Measurements from ENCODE around the gene TMEM200A. TPM values are rescaled to one million over a fixed set of nuclear protein-coding genes. Genes with fewer than 3 reads are reported as not detected.
"Not testable (repeated sequence)": the region's sequence is repeated elsewhere in the genome, so short reads cannot be mapped to it uniquely, and the experiment has no call there.

Gene TMEM200A
- total RNA-seq, result not detected
- long read RNA-seq, result 0 reads

GRCh38 chr6:130365166-130366106 is at the start of gene TMEM200A:
TSS of gene TMEM200A (plus strand) at chr6:130366017. CDS start at chr6:130440423, 74,406 bp downstream.
- ATAC-seq, result no peak
- intact Hi-C loops (cut with DNase I), result no loop called here
- DNase-seq (ENCODE audit: missing footprints), result peak; percentile 74

- ATAC-seq (no peak), DNase-seq (ENCODE audit: missing footprints) (no peak)
- intact Hi-C loops (cut with DNase I), result loop anchor here (5.0 to 10.0 kb wide), 2 partner anchors 374 to 551 kb away; no protein-coding TSS in a partner anchor
Observed at GRCh38 chr6:130320908-130321307, 44.9 kb upstream of the TMEM200A start.

GRCh38 chr6:130322673-130323268 is 43.0 kb upstream of the TMEM200A start:
- DNase-seq (ENCODE audit: missing footprints), result no peak
- no peak for ATAC-seq
- intact Hi-C loops (cut with DNase I), result loop anchor here (5.0 to 10.0 kb wide), 2 partner anchors 372 to 550 kb away; no protein-coding TSS in a partner anchor

- DNase-seq (ENCODE audit: missing footprints) (no peak), ATAC-seq (no peak)
- intact Hi-C loops (cut with DNase I), result loop anchor here (5.0 to 10.0 kb wide), 2 partner anchors 370 to 548 kb away; no protein-coding TSS in a partner anchor
Observed at GRCh38 chr6:130324657-130325056, 41.2 kb upstream of the TMEM200A start.

- ATAC-seq (no peak), DNase-seq (ENCODE audit: missing footprints) (no peak)
- intact Hi-C loops (cut with DNase I), result loop anchor here (10.0 kb wide), 1 partner anchor 368 kb away; no protein-coding TSS in a partner anchor
Observed at GRCh38 chr6:130326496-130326895, 39.3 kb upstream of the TMEM200A start.

GRCh38 chr6:130337534-130337933 is 28.3 kb upstream of the TMEM200A start:
- ATAC-seq (no peak), DNase-seq (ENCODE audit: missing footprints) (no peak)
- intact Hi-C loops (cut with DNase I), result no loop called here

- ATAC-seq; intact Hi-C loops (cut with DNase I): not testable (repeated sequence)
- peak; percentile 37 for DNase-seq (ENCODE audit: missing footprints)
Observed at GRCh38 chr6:130346324-130346723, 19.5 kb upstream of the TMEM200A start.

GRCh38 chr6:130354322-130354721 is 11.5 kb upstream of the TMEM200A start:
- intact Hi-C loops (cut with DNase I), result no loop called here
- no peak for DNase-seq (ENCODE audit: missing footprints)
- no peak for ATAC-seq

- DNase-seq (ENCODE audit: missing footprints) (no peak), ATAC-seq (no peak)
- intact Hi-C loops (cut with DNase I), result no loop called here
Observed at GRCh38 chr6:130355572-130355971, 10.2 kb upstream of the TMEM200A start.

- intact Hi-C loops (cut with DNase I), result no loop called here
- ATAC-seq (no peak), DNase-seq (ENCODE audit: missing footprints) (no peak)
Observed at GRCh38 chr6:130357436-130357835, 8.4 kb upstream of the TMEM200A start.

GRCh38 chr6:130359736-130360135 is 6.1 kb upstream of the TMEM200A start:
- DNase-seq (ENCODE audit: missing footprints), result no peak
- intact Hi-C loops (cut with DNase I), result no loop called here

GRCh38 chr6:130362128-130362527 is 3.7 kb upstream of the TMEM200A start:
- ATAC-seq, result no peak
- no peak for DNase-seq (ENCODE audit: missing footprints)
- intact Hi-C loops (cut with DNase I), result no loop called here

More at GRCh38 chr6:130359736-130360135, 6.1 kb upstream of the TMEM200A start:
- ATAC-seq, result no peak

- intact Hi-C loops (cut with DNase I), result no loop called here
- no peak for DNase-seq (ENCODE audit: missing footprints)
- ATAC-seq, result no peak
Observed at GRCh38 chr6:130364224-130364780, 1.5 kb upstream of the TMEM200A start.

GRCh38 chr6:130366107-130367005 is 539 bp downstream of the TMEM200A start:
- peak; percentile 68 for DNase-seq (ENCODE audit: missing footprints)
- intact Hi-C loops (cut with DNase I), result no loop called here
- ATAC-seq, result no peak

- intact Hi-C loops (cut with DNase I), result no loop called here
Observed at GRCh38 chr6:130367767-130368166, 1.9 kb downstream of the TMEM200A start.

GRCh38 chr6:130368576-130368975 is 2.8 kb downstream of the TMEM200A start:
- ATAC-seq (no peak), DNase-seq (ENCODE audit: missing footprints) (no peak)
- intact Hi-C loops (cut with DNase I), result no loop called here

More at GRCh38 chr6:130367767-130368166, 1.9 kb downstream of the TMEM200A start:
- ATAC-seq (no peak), DNase-seq (ENCODE audit: missing footprints) (no peak)

- no peak for DNase-seq (ENCODE audit: missing footprints)
- intact Hi-C loops (cut with DNase I), result no loop called here
- no peak for ATAC-seq
Observed at GRCh38 chr6:130369831-130370230, 4.0 kb downstream of the TMEM200A start.

- no peak for ATAC-seq
- intact Hi-C loops (cut with DNase I), result no loop called here
- no peak for DNase-seq (ENCODE audit: missing footprints)
Observed at GRCh38 chr6:130371921-130372420, 6.2 kb downstream of the TMEM200A start.

All from Right ventricle myocardium inferior (tissue), 1 donor.